HG03175 (cell line): ENCODE measurements around the gene CDC42EP1.
"Not testable (repeated sequence)": the region's sequence is repeated elsewhere in the genome, so short reads cannot be mapped to it uniquely, and the experiment has no call there.

Experiments used
- ATAC-seq: cut with Tn5 transposase; IDR thresholded peaks from one replicate; pipeline ENCODE4 v1.9.1; 2021; ENCODE audit warnings: mild to moderate bottlenecking, moderate library complexity; ENCODE audit not compliant: unreplicated experiment

The CDC42EP1 gene

GRCh38 chr22:37533995-37534394 lies 26.3 kb upstream of the CDC42EP1 start:
- no peak for ATAC-seq

GRCh38 chr22:37534445-37534844 lies 25.8 kb upstream of the CDC42EP1 start:
- ATAC-seq = no peak

DNA sequence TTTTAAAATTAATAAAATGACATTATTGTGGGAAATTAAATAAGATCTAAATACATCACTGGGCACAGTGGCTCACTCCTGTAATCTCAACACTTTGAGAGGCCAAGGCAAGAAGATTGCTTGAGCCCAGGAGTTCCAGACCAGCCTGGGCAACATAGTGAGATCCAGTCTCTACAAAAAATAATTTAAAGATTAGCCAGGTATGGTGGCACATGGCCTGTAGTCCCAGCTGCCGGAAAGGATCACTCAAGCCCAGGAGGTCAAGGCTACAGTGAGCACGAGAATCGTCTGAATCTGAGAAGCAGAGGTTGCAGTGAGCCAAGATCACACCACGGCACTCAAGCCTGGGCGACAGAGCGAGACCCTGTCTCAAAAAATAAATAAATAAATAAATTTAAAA lies 25.1 kb upstream of the CDC42EP1 start:
- ATAC-seq = no peak

GRCh38 chr22:37538590-37539357 lies 21.5 kb upstream of the CDC42EP1 start:
- peak; percentile 79 for ATAC-seq

GRCh38 chr22:37539790-37540189 lies 20.5 kb upstream of the CDC42EP1 start:
- not testable (repeated sequence) for ATAC-seq

GRCh38 chr22:37542416-37542815 lies 17.9 kb upstream of the CDC42EP1 start:
- not testable (repeated sequence) for ATAC-seq

DNA sequence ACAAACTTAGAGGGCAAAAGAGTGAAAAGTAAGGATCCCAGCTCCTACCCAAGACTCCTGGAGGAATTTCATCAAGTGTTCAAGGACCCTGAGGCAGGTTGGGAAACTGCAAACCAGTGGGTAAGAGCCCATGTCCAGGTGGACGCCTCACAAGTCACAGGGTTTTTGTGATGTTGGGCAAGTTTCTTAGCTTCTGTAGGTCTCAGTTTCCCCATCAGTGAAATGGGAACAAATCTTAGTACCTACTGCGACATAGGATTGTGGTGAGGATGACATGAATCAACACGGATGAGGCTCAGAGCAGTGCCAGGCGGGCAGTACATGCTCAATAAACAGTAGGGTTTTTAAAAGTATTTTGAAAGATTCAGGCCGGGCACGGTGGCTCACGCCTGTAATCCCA lies 17.3 kb upstream of the CDC42EP1 start:
- ATAC-seq = no peak

- ATAC-seq = no peak
These were observed 15.2 kb upstream of the CDC42EP1 start for GRCh38 chr22:37544955-37545702.

DNA sequence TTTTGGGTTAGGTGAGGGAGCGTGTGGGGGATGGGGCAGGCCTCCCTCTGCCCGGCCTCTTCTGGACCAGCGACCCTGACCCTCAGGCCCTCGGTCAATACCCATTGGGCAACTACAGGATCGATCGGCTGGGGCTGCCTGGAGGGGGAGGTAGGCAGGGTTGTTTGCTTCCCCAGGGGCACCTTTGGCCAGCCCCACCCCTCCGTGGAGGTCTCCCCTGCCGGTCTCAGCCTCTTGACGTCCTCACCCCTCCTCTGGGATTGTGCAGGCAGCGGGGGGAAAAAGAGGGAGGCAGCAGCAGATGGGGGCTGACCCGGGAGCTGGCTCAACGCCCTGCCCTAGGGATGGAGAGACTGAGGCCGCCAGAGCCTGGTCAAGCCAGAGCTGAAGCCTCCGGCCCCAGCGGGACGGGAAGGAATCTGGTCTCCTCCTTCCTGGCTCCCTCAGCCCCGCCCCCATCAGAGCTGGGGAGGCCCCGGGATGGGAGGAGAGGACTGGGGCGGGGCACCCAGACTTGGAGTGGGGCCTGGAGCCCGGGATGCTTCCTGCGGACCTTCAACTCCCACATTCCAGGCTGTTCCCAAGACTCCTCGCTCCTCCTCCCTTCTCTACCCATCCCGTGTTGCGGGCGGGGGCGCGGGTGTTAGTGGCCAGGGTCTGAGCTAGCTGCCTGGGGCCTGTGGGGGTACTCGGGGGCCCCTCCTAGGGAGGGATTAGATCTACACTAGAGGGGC lies 14.4 kb upstream of the CDC42EP1 start:
- ATAC-seq = no peak

GRCh38 chr22:37546437-37547250 lies 13.6 kb upstream of the CDC42EP1 start:
- ATAC-seq = no peak

DNA sequence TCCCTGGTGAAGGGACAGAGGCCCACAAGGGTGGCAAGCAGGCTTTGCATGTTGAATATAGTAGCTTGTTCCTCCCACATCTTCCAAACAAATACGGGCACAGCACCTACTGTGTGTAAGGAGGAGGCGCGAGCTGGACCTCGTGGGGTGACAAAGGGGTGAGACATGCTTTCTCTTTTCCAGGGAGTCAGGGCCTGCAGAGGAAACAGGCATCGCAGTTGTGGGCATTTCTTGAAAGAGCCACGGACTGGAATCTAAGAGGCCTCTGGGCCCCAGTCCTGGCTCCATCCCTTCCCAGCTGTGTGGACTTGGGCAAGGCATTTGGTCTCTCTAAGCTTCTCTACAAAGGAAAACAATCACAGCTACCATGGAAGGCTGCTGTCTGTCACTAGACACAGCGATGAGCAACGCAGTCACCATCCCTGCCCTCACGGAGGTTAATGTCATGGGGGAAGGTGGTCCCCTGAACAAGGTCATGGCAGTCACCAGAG lies 13.0 kb upstream of the CDC42EP1 start:
- ATAC-seq = no peak

DNA sequence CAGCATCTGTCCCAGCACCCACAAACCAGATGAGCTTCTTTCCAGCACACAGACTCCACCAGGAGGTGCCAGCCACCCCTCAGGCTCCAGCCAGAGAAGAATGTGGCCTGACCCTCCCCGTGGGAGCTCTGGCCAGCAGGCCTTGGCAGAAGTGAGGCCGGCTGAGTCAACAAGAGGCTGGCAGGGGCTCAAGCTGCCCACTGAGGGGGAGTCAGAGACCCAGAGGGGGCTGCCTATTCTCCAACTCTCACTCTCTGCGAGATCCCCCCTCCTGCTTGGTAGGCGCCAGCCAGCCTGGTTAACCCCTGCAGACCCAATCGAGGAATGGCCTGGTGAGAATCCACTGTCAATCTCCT lies 10.6 kb upstream of the CDC42EP1 start:
- no peak for ATAC-seq

- not testable (repeated sequence) for ATAC-seq
These were observed 9.4 kb upstream of the CDC42EP1 start for GRCh38 chr22:37550921-37551320.

DNA sequence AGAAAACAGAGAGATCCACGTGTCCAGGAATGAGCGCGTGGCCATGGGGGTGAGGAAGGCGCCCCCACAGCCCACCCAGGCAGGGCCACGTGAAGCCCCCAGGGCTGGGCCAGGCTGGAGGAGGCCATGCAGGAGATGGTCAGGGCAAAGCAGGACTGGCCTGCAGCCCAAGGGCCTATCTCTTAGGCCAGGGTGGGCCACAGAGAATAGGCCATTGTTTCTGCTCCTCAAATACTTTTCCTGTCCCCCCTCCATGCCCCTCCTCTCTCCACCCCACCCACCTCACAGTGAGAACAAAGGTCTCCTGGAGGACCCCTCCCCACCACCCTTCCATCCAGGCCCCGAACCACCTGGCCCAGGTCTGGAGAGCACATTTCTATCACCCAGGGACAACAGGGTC lies 8.3 kb upstream of the CDC42EP1 start:
- ATAC-seq = no peak

- no peak for ATAC-seq
These were observed 7.6 kb upstream of the CDC42EP1 start for GRCh38 chr22:37552524-37553163.

GRCh38 chr22:37553725-37554124 lies 6.6 kb upstream of the CDC42EP1 start:
- no peak for ATAC-seq

- no peak for ATAC-seq
These were observed 5.3 kb upstream of the CDC42EP1 start for GRCh38 chr22:37555029-37555428.

DNA sequence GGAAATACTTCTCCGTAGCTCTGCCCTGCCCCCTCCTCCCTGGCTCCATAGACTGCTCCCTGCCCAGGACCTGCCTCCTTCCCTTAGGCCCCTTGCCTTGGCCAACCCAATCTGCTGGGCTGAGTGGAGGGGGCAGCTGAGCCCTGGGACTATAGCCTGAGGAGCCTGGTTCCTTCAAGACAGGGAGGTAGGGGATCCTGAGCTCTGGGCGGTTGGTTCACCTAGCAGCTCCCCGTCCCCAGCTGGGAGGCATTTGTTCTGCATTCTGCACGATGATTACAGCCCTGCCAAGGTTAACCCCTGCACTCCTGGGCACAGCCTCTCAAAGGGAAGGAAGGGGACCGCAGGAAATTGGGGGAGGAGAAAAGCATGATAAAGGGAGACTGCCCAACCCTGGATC lies 3.6 kb upstream of the CDC42EP1 start:
- ATAC-seq = no peak

DNA sequence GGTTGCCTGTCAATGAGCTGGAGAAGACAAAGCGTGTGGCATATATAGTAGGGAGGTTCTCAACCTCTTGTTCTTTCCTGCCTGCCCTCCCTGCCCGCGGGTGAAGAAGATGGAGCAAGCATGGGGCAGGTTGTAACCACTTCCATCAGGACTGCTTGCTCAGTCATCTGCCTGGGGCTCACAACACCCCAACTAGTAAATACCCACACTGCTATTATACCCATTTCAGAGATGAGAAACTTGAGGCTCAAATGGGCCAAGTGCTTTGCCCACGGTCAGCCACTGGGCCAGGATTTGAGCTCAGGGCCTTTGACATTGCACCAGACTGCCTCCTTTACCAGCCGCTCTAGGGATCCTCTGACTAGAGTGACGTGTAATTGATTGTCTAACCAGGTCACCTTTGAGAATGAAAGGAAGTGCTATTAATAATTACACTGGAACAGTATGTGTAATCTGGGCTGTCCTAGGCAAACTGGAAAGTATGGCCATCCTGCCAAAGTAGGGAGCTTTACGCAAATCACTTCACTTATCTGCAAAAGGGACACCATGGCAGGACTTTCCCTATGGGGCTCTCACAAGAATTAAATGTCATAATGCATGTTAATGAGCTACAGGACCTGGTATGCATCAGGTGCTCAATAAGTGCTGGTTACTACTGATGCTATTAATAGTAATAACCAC lies 2.8 kb upstream of the CDC42EP1 start:
- no peak for ATAC-seq

GRCh38 chr22:37558815-37559214 lies 1.5 kb upstream of the CDC42EP1 start:
- no peak for ATAC-seq
